GM18520 (cell line): ENCODE results near the gene ABCA4.

Source experiments
- ATAC-seq: cut with Tn5 transposase; IDR thresholded peaks from one replicate; pipeline ENCODE4 v1.9.1; 2021; ENCODE audit not compliant: unreplicated experiment

ABCA4 gene

DNA sequence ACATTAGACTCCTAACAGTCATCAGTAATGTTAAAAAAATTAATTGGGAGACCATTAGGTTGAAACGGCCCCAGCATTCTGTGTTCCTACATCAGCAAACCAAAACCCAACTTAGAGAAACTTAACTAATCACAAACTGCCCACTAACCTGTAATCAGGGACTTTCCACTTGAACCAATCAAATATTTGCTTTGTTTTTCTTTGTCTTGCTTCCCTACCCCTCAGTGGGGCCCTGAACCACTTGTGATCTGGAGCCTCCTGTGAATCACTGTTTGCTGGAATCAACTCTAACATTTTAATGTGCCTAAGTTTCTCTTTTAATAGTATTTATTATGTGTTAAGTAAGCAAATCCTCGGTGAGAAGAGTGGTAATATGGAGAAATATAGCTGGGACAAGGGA lies 64.0 kb downstream of the ABCA4 start:
- ATAC-seq = no peak

DNA sequence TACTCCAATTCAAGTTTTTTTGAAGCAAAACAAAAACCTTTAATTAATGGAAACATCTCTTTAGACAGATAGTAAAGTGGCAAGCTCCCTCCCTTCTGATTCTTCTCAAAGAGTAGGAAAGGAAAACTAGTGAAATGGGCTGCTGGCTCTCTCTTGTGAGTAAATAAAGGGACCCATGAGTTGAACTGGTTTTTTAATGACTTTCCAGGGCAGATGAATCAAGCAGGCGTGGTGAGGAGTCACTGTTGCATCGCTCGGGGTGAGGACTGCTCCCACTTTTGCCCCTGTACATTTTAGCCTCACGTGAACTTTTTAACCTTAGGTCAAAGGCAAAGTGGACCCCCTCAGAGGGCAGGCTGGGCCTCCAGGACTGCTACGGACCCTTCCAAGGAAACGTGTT lies 64.8 kb downstream of the ABCA4 start:
- ATAC-seq = no peak

DNA sequence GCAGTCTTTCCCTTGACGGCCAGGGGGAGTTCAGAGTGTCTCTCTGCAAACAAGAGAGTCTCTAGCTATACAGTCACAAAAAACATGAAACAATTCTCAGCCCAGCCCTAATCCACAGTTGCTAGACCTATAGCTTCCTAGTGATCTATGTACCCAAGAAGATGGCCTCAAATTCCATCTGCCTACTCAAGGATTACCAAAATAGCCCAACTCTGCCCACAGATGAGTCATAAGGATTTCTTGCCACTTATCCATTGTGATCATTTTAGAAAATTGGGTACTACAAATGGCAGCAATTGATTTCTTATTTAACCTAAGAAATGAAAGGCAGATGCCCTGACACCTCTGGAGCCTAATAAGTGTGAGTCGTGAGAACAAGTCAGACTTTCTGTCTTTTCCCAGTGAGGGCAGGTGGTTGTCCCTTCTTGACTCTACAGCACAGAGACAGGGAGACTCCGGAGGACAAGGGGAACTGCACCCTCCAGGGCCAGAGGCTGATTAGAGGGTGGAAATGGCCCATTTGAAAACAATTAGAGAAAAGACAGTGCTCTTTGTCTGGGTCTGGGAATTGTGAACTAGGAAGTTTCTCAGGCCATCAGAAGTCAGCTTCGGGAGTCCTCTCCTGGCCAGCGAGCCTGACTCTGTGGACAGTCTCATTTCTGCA lies 65.4 kb downstream of the ABCA4 start:
- ATAC-seq = no peak

DNA sequence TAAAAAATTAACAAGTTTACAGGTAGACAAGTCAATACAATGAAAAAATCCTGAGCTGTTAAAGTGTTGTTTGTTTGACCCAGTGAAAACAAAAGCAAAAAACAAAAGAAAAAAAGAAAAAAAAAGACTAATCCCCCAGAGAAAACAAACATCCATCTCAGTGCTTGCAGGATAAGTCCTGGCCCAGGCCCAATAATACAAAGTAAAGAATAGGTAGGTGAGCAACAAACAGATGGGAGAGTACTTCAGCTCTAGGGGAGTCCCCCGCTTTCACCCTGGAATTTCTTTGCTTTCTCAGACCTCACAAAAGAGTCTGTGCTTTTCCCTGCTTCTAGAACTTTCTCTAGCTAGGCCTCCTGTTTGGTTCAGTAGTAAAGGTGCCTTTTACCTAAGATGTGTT lies 70.3 kb downstream of the ABCA4 start:
- no peak for ATAC-seq

DNA sequence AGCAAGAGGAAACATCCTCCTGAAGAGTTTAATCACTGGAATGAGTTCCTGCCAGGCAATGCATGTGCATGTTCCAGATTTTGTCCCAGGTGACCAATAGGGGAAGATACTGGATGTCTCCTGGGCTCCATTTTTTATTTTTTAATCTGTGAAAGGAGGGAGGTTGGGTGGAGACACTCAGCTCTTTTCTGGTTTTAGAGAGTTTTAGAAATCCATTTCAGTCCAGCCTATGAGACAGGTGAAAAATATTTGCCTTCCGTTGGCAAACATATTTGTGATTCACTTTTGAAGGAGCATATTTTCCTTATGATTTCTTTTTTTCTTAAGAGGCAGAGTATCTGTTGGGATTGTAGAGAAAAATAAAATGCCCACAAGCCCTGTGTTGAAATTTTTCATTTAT lies 70.7 kb downstream of the ABCA4 start:
- ATAC-seq = no peak

DNA sequence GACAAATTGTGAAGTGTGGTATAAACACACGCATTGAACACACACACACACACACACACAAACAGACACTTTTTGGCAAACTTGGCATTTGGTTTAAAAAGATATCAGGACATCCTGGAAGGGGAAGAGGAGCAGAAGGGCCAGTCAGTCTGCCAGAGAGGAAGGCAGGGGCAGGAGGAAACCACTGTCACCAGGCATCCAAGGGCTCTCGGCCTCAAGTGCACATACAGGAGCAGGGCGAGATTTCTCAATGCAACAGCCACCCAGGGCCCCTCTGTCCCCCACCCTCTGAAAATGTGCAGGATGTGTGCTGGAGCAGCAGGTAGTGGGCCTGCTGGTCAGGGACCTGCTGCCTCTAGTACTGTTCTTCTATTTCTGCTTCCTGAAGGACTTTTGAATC lies 71.2 kb downstream of the ABCA4 start:
- ATAC-seq = no peak

DNA sequence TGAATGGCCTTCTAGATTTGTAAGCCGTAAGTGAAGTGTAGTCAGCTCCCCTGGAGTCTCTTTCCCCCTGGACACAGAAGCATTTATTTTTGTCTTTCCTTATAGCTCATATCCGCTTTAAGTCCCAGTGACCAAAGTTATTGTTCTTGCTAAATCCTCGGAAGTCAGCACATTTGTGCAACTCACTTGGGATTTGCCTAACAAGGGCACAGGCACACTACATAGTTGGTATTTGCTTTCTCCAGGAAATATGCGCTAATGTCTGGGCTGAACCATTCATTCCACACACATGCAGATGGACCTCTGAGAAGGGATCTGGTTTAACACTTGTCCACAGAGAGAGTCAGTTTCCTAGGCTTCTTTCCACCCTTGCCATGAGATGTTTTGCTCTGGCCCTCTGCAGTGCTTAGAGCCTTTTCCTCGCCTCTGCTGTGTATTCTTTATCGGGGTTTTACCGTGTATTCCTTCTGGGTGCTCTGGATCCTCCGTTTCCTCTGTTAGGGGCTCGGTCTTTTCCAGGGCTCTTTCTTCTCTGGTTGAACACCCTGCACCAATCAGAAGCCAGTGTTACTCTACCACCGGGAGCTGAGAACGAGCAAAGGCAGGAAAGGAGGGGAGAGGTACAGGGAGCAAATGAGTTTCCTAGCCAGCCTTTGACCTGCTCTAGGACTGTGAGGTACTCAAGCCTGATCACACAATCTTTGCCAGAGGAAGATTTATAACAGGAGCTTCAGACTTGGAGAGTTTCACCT lies 72.4 kb downstream of the ABCA4 start:
- no peak for ATAC-seq

DNA sequence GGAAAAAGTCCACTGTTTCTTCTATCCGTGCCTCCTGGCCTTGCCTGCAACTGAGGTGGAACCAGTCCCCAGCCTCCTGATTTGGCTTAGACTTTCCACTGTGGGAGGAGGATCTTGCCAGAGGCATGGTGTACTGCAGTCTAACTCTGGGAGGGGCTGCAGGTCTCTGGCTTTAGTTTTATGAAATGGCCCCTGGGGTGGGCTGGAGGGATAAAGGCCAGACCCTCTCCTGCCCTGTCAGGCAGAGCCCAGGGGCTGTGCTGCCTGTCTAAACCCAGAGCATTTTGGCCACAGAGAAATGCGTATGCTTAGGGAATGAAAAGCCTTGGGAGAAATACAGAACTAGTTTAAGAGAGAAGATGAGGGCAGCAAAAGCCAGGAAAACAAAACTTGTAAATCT lies 73.0 kb downstream of the ABCA4 start:
- no peak for ATAC-seq

DNA sequence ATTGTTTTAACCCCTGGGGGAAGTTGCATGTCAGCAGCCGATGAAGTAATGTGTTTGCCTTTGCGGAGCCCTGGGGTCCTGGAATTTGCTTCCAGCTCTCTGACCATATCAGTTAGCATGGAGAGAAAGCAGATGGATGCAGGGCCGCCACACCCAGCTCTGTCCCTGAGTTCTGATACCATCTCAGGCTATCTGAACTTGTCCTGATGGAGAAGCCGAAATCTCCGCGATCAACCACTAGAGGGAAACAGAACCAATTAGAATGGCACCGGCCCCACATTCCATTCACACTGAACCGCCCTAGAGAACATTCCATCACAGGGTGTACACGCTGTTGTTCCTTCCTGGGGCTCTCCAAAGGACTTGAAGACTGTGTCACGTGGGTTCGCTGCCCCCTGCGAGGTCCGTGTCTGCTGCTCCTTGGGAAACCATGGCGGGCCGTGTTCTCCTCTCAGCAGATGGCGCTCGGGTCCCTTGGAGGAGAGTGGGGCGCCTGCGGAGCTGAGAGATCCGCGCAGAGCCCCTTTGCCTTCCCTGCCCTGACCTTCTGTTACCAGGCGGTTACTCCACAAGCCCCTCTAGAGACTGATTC lies 75.4 kb downstream of the ABCA4 start:
- no peak for ATAC-seq

DNA sequence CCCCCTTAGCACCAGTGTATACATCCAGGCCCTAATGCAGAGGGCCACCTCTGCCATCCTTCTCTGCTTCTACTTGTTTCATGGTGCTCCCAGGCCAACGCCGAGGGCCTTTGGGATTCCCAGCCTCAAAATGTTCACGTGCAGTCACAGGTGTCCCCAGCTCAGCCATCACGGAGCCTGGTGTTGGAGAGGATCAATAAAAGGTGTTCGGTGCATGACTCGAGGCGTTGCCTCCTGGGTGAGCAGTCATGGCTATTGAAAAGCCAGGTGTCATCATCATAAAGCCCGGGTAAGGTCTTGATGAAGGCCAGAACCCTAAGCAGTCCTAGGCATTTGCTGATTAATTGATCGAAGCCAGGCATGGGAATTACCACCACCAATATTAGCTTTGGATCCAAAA lies 76.1 kb downstream of the ABCA4 start:
- ATAC-seq = no peak

DNA sequence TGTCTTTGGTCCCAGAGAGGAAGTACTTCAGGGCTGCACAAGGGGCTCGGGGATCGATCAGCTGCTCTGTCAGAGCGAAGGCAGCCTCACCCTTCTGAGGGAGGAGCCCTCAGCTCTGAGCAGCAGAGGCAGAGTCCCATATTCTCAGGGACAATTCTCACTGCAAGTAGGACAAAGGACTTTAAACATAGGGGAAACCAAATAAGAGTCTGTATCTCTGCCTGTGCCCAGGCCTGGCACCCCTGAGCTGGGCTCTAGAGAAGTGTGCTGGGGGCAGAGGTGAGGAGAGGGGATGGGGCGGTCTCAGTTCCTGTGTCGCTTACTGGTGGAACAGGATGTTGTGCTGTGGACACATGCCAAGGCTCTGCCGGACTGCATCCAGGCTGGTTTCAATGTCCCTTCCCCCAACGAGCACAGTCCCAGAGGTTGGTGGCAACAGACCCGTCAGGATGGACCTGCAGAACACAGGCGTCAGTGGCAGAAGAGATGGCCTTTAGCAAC lies 76.6 kb downstream of the ABCA4 start:
- ATAC-seq = no peak

DNA sequence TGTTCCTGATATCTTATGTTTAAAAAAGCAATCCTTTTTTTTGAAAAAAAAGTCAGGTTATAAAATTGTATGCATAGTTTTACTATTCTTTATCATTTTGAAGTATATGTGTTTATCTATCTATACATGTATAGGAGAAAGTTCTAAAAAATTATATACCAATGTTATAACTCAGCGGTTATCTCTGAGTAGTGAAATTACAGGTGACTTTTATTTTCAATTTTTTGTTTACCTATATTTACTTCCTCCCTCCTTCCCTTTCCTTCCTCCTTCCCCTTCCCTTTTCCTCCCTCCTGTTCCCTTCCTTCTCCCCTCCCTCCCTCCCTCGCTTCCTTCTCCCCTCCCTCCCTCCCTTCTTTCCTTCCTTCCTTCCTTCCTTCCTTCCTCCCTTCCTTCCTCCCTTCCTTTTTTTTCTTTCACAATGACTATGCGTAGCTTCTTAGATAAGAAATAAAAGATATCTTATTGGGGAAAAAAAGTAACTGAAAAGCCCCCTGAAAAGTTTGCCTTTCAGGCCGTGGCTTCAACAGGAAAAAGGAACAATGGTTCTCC lies 77.1 kb downstream of the ABCA4 start:
- no peak for ATAC-seq

DNA sequence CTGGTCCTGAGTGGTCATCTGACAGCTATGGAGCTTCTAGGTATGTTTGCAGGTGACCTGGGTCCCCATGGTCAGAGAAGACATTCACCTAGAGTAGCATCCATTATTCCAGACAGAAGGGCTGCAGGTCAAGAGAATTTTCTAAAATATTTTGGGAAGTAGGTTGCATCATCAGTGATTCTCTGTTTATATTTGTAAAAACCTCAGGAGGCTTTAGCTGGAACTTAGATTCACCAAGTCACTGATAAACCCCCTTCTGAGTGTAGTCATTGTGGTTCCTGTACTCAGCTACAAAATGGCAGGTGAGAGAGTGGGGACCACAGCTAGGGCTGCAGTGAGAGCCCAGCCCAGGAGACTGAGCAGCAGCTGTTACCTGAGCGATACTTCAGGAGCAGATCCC lies 78.6 kb downstream of the ABCA4 start:
- no peak for ATAC-seq

DNA sequence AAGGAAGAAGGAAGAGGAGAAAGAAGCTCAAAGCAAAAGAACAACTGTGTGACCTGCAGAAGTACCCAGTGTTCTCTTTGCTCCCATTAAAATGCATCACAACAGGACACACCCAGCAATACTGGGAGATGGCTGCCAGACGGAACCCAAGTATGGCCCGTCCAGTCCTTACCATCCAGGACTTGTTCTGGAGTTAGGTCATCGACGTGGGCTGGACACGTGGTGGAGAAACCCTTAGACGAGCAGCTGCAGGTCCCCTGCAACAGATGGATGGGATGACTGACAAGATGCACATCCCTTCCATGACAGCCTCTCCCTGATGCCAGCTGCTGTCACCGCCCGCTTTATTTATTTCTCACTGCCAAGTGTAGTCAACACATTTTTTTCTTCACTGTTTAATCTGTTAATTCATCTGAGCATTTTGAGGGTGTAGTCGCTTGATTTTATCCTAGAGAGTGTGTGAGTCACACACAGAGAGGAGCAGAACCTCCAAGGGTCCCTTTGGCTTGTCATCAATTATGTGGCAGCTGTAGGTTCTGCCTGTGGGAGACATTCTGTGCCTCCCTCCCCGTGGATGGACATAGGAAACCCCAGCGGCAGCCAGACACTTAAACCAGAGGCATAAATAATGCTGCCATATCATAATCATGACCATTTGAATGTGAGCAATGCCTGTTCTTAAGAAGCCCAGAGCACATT lies 80.9 kb downstream of the ABCA4 start:
- ATAC-seq = no peak

DNA sequence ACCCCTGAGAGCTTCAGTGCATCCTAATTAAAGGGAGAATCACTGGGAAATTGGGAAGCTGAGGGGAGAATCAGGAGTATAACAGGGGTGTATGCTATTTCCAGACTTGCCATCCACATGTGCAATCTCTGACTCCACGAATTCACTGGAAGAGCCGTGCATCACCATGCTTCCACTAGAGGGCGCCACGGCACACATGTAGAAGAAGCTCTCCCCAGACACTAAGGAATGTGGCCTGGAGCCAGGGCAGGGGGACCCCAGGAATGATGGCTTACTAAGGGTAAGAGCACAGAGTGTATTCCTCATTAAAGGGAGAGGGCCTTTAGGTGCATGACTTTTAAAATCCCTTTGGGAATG lies 81.5 kb downstream of the ABCA4 start:
- no peak for ATAC-seq

DNA sequence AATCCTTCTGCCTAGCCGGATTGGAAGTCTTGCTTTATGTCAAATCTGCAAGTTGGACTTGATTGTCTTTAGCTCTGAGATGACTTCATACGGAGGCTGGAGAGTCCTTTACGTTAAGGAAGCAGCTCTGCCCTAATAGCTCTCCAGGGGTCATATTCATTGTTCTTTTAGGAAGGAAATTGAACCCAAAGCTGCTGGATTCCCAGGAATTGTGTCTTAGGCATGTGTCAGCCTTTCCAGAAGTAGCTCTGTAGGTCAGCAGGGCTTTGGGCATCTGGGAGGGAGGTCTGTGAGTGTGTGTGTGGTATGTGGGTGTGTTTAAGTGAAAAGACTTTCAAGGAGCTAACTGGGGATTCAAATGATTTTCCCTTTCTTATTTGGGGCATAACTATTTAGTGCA lies 82.4 kb downstream of the ABCA4 start:
- ATAC-seq = no peak

DNA sequence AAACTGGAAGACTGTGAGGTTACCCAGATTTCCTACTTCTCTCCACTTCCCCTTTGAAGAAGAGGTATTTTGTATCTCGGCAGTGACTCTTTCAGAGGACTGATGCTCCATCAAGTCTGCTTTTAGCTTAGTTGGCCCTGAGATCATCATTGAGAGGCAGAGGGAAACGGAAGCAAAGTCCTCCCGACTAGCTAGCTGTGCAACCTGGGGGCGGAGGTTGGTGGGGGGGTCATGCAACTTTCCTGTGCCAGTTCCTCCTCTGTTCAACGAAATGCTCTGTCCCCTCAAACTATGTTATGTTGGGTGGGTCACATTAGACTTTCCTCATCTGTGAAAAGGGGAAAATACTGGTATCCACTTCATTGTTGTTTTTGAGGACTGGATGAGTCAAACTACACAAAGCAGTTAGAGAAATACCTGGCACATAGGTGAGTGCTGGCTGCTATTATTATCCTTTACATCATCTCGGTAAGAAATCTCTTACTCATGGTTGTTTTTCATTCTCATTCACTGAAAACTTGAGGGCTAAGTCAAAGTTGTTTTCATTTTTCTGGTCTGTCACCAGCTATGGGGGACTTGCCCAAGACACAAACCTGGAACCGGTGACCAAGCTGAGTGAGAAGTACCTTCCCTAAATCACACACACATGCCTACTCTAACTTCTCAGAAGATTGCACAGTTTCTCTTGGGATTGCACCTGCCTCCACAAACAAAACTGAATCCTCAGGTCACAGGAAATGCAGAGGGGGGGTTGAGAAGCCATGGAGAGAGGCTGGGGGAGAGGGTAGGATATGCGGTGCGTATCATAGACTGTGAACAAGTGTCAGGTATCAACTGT lies 83.3 kb downstream of the ABCA4 start:
- ATAC-seq = peak; percentile 49

DNA sequence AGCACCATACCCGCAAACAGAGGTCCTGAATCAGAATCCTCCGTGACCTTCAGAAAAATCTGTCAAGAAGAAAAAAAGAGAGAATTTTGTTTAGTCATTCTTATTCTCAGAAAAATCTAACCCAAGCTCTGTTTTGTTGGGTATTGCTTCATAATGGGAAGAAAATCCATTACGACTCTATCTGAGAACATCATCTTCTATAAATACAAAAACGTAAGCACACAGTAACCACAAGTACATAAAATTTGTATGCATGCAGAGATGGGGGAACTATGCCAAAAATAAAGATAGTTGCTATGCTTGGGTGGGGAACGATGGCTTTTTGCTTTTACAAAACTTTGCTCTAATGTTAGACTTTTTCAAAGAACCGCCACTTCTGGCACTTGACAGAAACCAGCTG lies 84.2 kb downstream of the ABCA4 start:
- no peak for ATAC-seq

DNA sequence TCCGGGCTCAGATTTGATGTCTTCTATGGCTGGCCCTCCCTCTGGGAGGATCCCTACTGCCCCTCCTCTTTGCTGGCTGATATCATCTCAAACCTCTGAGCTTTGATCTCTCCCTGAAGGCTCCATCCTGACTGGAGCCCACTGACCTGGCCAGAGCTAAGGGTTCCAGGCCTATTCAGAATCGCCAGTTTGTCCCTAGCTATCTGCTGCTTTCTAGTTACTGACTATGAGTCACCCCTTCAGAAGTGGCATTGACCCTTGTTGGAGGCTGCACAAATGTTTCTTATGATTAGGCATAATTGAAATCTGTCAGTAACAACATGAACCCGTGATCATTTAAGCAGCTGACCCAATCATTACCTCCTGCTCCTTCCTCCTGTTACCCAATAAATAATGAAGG lies 87.1 kb downstream of the ABCA4 start:
- ATAC-seq = no peak

DNA sequence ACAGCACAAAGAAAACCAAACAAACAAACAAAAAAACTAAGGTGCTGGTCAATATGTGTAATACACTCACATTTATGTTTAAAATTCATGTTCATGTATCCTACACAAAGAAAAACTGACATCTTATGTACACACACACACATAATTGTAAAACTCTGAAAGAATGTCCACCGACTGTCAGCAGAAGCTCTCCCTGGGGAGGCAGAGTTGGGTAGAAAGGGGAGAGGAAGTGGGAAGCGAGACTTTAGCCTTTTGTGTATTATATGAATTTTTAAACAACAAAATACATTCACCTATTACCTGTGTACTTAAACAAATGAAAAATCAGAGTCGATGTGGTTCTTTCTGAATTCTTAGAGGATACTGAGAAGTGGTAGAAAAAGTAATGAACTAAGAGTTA lies 88.3 kb downstream of the ABCA4 start:
- no peak for ATAC-seq

DNA sequence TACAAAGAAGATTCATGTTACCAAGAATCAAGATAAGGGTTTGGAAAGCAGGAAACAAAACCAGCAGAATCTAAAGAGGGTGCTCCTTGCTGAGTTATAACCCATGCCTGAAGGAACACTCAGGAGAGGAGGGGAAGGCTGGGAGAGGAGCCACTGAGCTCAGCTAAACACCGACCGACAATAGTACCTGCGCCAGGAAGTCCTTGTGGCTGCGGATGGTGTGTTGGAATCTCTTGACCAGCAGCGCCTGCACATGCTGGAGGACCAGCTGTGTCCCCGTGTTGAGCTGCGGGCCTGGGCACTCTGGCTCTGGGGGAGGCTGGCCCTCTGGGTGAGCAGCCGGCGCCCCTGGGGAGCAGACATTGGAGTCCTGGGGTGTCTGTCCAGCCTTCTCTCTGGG lies 89.4 kb downstream of the ABCA4 start:
- no peak for ATAC-seq
